ENCODE data around the gene NFATC2.
A peak's percentile ranks its signal among the peaks of the same experiment; 100 is the strongest.

The NFATC2 gene

DNA sequence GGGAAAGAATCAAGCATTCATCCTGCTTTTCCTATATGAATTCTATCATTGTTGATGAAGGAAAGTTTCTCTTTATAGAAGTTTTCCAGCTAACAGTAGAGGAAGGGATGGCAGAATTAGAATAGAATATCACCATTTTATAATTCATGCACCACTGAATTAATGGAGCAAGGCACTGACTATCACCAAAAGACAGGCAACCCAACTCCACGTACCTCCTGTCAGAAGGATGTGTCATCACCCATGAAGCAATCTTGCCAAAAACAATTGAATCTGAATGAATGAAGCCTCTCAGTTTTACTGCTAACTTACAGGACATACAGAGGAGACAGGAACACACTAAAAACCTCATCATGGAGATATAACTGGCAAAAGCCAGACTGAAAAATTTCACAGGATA, 122.4 kb downstream of the NFATC2 start:
- Histone ChIP-seq H3K9me3 (ENCODE audit: control insufficient read depth, insufficient read depth, low read depth, low read length) (no peaks in the 10 kb centered on the region), H3K27me3 (ENCODE audit: control insufficient read depth, insufficient read depth, low read length) (no peaks in the 10 kb centered on the region), H3K36me3 (ENCODE audit: control insufficient read depth, insufficient read depth, low read length) (no peaks in the 10 kb centered on the region), H3K4me3 (ENCODE audit: low read depth, low read length) (no peak overlapping the region), H3K27ac (ENCODE audit: low read depth, low read length) (no peak overlapping the region), H3K4me1 (ENCODE audit: control insufficient read depth, insufficient read depth, low read length) (peaks cover 29% of the 10 kb centered on the region), H3K9ac (ENCODE audit: low read length) (no peak overlapping the region)

DNA sequence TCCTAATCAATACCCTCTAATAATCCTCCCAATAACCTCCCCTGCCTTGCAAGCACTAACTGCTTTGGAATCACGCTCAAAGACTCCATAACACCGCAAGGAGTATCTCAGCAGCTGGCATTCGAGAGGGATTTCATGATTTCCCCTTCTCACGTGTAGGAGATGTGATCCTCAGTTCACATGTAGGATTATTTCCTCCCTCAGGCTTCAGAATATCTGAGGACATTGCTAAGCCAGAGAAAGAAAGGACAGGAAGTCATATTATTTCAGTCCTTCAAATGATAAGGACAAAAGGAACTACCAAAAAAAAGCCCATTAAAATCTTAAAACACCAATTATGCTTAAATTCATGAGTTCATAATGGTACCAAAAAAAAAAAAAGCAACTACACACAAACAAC, 122.9 kb downstream of the NFATC2 start:
- Histone ChIP-seq H3K4me3 (ENCODE audit: low read depth, low read length) (no peak overlapping the region), H3K9ac (ENCODE audit: low read length) (no peak overlapping the region), H3K27ac (ENCODE audit: low read depth, low read length) (no peak overlapping the region), H3K36me3 (ENCODE audit: control insufficient read depth, insufficient read depth, low read length) (no peaks in the 10 kb centered on the region), H3K27me3 (ENCODE audit: control insufficient read depth, insufficient read depth, low read length) (no peaks in the 10 kb centered on the region), H3K9me3 (ENCODE audit: control insufficient read depth, insufficient read depth, low read depth, low read length) (no peaks in the 10 kb centered on the region), H3K4me1 (ENCODE audit: control insufficient read depth, insufficient read depth, low read length) (peaks cover 24% of the 10 kb centered on the region)

GRCh38 chr20:51419231-51419630, 123.3 kb downstream of the NFATC2 start:
- no peak overlapping the region for H3K27ac ChIP-seq (ENCODE audit: low read depth, low read length)
- no peaks in the 10 kb centered on the region for H3K9me3 ChIP-seq (ENCODE audit: control insufficient read depth, insufficient read depth, low read depth, low read length)
- no peaks in the 10 kb centered on the region for H3K36me3 ChIP-seq (ENCODE audit: control insufficient read depth, insufficient read depth, low read length)
- H3K4me1 ChIP-seq (ENCODE audit: control insufficient read depth, insufficient read depth, low read length): peaks cover 20% of the 10 kb centered on the region
- no peak overlapping the region for H3K9ac ChIP-seq (ENCODE audit: low read length)
- no peaks in the 10 kb centered on the region for H3K27me3 ChIP-seq (ENCODE audit: control insufficient read depth, insufficient read depth, low read length)
- no peak overlapping the region for H3K4me3 ChIP-seq (ENCODE audit: low read depth, low read length)

- no peaks in the 10 kb centered on the region for H3K27me3 ChIP-seq (ENCODE audit: control insufficient read depth, insufficient read depth, low read length)
- H3K4me1 ChIP-seq (ENCODE audit: control insufficient read depth, insufficient read depth, low read length): peaks cover 11% of the 10 kb centered on the region
- H3K36me3 ChIP-seq (ENCODE audit: control insufficient read depth, insufficient read depth, low read length): no peaks in the 10 kb centered on the region
- no peak overlapping the region for H3K9ac ChIP-seq (ENCODE audit: low read length)
- H3K9me3 ChIP-seq (ENCODE audit: control insufficient read depth, insufficient read depth, low read depth, low read length): no peaks in the 10 kb centered on the region
- no peak overlapping the region for H3K27ac ChIP-seq (ENCODE audit: low read depth, low read length)
- no peak overlapping the region for H3K4me3 ChIP-seq (ENCODE audit: low read depth, low read length)
Measured at GRCh38 chr20:51418137-51418529, 124.4 kb downstream of the NFATC2 start.

DNA sequence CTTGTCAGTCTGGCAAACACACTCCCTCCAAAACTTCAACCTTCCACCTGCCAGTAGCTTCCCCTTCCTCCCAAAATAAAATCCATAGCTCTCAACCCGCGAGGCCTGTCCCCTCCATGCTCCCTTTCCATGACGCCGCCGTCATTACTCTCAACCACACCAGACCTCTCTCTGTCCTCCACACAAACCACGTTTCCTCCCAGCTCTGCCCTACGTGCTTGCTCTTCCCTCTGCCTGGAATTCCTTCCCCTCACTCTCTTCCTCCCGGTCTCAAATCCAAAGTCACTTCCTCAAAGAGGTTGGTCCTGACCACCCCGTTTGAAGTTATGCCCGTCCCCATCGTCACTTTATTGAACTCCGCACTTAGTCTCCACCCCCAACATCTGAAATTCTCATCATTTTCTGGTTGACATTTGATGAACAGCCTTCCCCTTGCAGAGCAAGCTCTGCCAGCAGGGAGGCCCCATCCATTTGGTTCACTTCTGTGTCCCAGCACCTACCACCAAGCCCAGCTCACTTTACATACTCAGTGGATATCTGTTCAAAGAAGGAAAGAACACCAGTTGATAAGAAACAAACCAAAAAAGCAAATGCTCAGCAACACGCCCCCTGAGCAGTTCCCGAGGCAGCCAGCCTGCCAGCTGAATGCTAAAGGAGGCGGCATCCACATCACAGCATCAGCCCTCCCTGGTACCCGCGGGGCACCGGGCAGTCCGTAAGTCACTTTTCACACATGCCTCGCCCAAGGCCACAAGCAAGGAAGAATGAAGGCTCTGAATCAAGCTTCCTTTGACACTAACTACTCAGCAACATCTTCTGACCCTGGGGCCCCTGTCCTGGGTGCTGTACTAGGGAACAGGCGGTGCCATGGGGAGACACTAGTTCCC, 125.0 kb downstream of the NFATC2 start:
- H3K9me3 ChIP-seq (ENCODE audit: control insufficient read depth, insufficient read depth, low read depth, low read length): no peaks in the 10 kb centered on the region
- H3K27ac ChIP-seq (ENCODE audit: low read depth, low read length): no peak overlapping the region
- H3K4me3 ChIP-seq (ENCODE audit: low read depth, low read length): no peak overlapping the region
- H3K36me3 ChIP-seq (ENCODE audit: control insufficient read depth, insufficient read depth, low read length): no peaks in the 10 kb centered on the region
- H3K27me3 ChIP-seq (ENCODE audit: control insufficient read depth, insufficient read depth, low read length): no peaks in the 10 kb centered on the region
- H3K9ac ChIP-seq (ENCODE audit: low read length): no peak overlapping the region
- peaks cover 14% of the 10 kb centered on the region for H3K4me1 ChIP-seq (ENCODE audit: control insufficient read depth, insufficient read depth, low read length)

DNA sequence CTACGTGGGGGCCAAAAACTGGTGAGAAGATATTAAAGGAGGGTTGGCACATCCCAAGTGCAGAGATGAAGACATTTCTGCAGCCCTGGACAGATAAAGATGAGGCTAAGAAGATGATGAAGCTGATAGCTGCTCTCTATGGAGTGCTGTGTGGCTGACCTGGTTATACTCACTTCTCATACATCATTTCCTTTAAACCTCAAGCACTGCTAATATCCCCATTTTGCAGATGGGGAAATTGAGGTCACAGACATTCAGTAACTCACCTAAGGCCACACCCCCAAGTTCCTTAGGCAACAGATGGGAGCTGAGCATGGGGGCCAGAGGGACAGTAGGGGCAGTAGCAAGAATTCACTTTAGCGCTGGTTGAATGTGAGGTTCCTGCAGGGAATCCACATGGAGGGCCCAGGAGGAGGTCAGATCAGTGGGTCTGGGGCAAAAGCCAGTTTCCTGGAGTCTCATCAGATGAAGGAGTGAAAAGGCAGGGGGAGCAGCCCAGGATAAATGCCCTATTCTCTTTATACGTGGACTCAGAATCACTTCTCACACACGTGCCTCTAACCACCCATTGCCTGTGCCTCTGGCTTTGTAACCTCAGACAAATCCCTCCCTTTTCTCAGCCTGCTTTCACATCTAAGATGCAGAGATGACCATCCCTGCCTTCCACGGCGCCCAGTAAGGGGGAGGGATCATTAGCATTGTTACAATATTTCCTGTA, 125.8 kb downstream of the NFATC2 start:
- Histone ChIP-seq H3K4me1 (ENCODE audit: control insufficient read depth, insufficient read depth, low read length) (peaks cover 22% of the 10 kb centered on the region), H3K36me3 (ENCODE audit: control insufficient read depth, insufficient read depth, low read length) (no peaks in the 10 kb centered on the region), H3K9me3 (ENCODE audit: control insufficient read depth, insufficient read depth, low read depth, low read length) (no peaks in the 10 kb centered on the region), H3K27ac (ENCODE audit: low read depth, low read length) (no peak overlapping the region), H3K4me3 (ENCODE audit: low read depth, low read length) (no peak overlapping the region), H3K9ac (ENCODE audit: low read length) (no peak overlapping the region), H3K27me3 (ENCODE audit: control insufficient read depth, insufficient read depth, low read length) (no peaks in the 10 kb centered on the region)

DNA sequence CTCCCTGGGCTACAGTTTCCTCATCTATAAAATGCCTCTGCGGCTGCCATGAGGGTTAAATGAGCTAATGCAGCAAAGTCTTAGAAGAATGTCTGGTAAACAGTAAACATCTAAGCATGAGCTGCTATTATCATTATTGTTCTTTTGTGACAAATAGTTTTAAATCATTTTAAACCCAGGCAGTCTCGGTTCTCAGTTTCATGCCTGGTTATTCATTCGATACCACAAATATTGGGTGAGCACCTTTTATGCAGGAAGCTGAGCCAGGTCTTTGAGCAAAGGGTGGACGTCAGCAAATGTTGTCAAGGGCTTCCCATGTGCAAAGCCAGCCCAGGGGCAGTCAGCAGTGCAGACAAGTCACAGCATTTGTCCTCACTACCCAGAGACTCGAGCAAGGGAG, 128.7 kb downstream of the NFATC2 start:
- Histone ChIP-seq H3K9ac (ENCODE audit: low read length) (no peak overlapping the region), H3K27ac (ENCODE audit: low read depth, low read length) (no peak overlapping the region), H3K9me3 (ENCODE audit: control insufficient read depth, insufficient read depth, low read depth, low read length) (no peaks in the 10 kb centered on the region; the same call in 1 of the 2 replicates), H3K27me3 (ENCODE audit: control insufficient read depth, insufficient read depth, low read length) (no peaks in the 10 kb centered on the region), H3K36me3 (ENCODE audit: control insufficient read depth, insufficient read depth, low read length) (no peaks in the 10 kb centered on the region), H3K4me1 (ENCODE audit: control insufficient read depth, insufficient read depth, low read length) (peaks cover 25% of the 10 kb centered on the region), H3K4me3 (ENCODE audit: low read depth, low read length) (no peak overlapping the region)

- H3K36me3 ChIP-seq (ENCODE audit: control insufficient read depth, insufficient read depth, low read length): no peaks in the 10 kb centered on the region
- no peak overlapping the region for H3K27ac ChIP-seq (ENCODE audit: low read depth, low read length)
- H3K9me3 ChIP-seq (ENCODE audit: control insufficient read depth, insufficient read depth, low read depth, low read length): no peaks in the 10 kb centered on the region; the same call in 1 of the 2 replicates
- H3K4me3 ChIP-seq (ENCODE audit: low read depth, low read length): no peak overlapping the region
- no peaks in the 10 kb centered on the region for H3K27me3 ChIP-seq (ENCODE audit: control insufficient read depth, insufficient read depth, low read length)
- H3K4me1 ChIP-seq (ENCODE audit: control insufficient read depth, insufficient read depth, low read length): peaks cover 25% of the 10 kb centered on the region
- no peak overlapping the region for H3K9ac ChIP-seq (ENCODE audit: low read length)
Measured at GRCh38 chr20:51412951-51413481, 129.5 kb downstream of the NFATC2 start.

- Histone ChIP-seq H3K27ac (ENCODE audit: low read depth, low read length) (no peak overlapping the region; the same call in 1 of the 2 replicates), H3K36me3 (ENCODE audit: control insufficient read depth, insufficient read depth, low read length) (no peaks in the 10 kb centered on the region), H3K27me3 (ENCODE audit: control insufficient read depth, insufficient read depth, low read length) (no peaks in the 10 kb centered on the region), H3K4me3 (ENCODE audit: low read depth, low read length) (no peak overlapping the region), H3K9ac (ENCODE audit: low read length) (peak overlapping the region; percentile 54), H3K4me1 (ENCODE audit: control insufficient read depth, insufficient read depth, low read length) (peaks cover 23% of the 10 kb centered on the region), H3K9me3 (ENCODE audit: control insufficient read depth, insufficient read depth, low read depth, low read length) (no peaks in the 10 kb centered on the region; the same call in 1 of the 2 replicates)
Measured at GRCh38 chr20:51412333-51412871, 130.1 kb downstream of the NFATC2 start.

DNA sequence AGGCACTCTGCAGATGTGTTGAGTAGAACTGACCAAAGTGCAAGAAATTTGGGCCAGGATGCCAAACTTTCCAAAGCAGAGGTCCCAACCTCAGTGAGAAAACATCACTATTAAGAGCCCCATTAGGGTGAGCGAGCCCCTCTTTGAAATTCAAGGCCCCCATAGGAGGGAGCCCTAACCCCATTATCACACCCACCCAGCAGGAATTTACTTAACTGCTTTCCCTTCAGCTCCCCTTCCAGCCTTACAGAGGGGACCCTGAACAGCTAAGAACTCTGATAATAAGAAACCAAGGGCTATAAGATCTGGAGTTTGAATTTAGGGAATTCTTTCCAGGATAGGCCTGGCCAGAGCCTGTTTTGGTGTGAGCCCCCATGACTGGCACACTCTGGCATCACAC, 130.6 kb downstream of the NFATC2 start:
- Histone ChIP-seq H3K9ac (ENCODE audit: low read length) (peak overlapping the region; percentile 54), H3K27ac (ENCODE audit: low read depth, low read length) (no peak overlapping the region; the same call in 1 of the 2 replicates), H3K27me3 (ENCODE audit: control insufficient read depth, insufficient read depth, low read length) (no peaks in the 10 kb centered on the region), H3K36me3 (ENCODE audit: control insufficient read depth, insufficient read depth, low read length) (no peaks in the 10 kb centered on the region), H3K9me3 (ENCODE audit: control insufficient read depth, insufficient read depth, low read depth, low read length) (no peaks in the 10 kb centered on the region; the same call in 1 of the 2 replicates), H3K4me1 (ENCODE audit: control insufficient read depth, insufficient read depth, low read length) (peaks cover 18% of the 10 kb centered on the region), H3K4me3 (ENCODE audit: low read depth, low read length) (no peak overlapping the region)
